NB4 (cell line): ENCODE measurements around the gene GNB1L.

ENCODE experiments used
- DNase-seq: peaks from one replicate; pipeline ENCODE4 v3.0.0; 2010; ENCODE audit warnings: low read depth
- H3K4me3 ChIP-seq: one replicate; pipeline ENCODE4 v1.5.1; 2011; ENCODE audit warnings: mild to moderate bottlenecking, low read depth, low read length, moderate library complexity
- CTCF ChIP-seq: IDR thresholded peaks from one replicate; pipeline ENCODE4 v1.5.1; 2012; ENCODE audit warnings: low read depth, low read length
- MAX ChIP-seq: IDR thresholded peaks from 2 replicates; pipeline ENCODE4 v1.6.1; 2011; ENCODE audit warnings: low read depth, low read length
- MYC ChIP-seq: IDR thresholded peaks from 2 replicates; pipeline ENCODE4 v1.6.1; 2011; ENCODE audit warnings: low read depth, low read length
- POLR2A ChIP-seq: IDR thresholded peaks from 2 replicates; pipeline ENCODE4 v1.6.1; 2011; ENCODE audit warnings: mild to moderate bottlenecking; ENCODE audit not compliant: insufficient read length; ENCODE audit errors: extremely low read depth

The GNB1L gene

GRCh38 chr22:19831016-19831415 lies 23.7 kb downstream of the GNB1L start:
- H3K4me3 ChIP-seq = no peak overlapping the region
- TF ChIP-seq CTCF = no peak
- TF ChIP-seq POLR2A = no peak
- no peak for TF ChIP-seq MAX
- no peak for TF ChIP-seq MYC
- DNase-seq = no peak

DNA sequence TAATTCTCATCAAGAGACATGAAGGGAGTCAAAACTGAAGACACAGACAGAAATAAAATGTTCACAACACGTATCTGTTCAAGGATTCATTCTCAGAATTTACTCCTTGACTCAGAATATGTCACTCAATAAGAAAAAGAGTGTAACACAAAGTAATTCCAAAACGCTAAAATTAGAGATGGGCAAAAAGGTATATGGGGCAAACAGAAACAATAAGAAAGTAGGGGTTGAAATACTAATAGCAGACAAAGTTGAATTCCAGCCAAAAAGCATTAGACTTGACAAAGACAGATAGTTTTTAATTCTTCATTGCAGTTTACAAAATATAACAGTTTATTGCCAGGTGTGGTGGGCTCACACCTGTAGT lies 26.7 kb downstream of the GNB1L start:
- H3K4me3 ChIP-seq = no peak overlapping the region
- no peak for DNase-seq
- TF ChIP-seq MAX (no peak), MYC (no peak), CTCF (no peak), POLR2A (no peak)

DNA sequence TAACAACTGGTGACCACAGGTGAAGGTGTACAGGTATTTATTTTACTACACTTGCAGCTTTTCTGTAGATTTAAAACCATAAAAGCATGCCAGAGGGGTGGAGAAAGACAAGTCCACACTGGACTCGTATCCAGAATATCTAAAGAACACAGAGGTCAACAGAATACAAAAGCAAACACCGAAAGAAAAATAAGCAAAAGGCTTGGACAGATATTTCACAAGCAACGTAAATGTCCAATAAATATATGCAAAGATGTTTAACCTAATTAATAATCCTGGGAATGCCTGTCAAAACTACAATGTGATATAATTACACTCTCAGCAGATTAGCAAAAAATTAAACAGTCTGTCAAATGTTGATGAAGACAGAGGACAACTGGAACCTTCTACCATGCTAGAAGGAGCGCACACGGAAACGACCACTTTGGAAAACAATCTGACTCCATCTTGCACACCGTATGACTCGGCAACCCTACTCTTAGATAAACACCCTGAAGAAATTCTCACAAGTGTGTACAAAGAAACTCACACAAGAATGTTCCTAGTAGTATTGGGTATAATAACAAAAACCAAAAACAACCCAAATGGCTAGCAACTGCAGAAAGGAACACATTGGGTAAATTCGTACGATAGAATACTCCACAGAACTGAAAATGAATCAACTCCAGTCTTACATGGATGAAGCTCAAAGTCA lies 27.2 kb downstream of the GNB1L start:
- H3K4me3 ChIP-seq = no peak overlapping the region
- DNase-seq = no peak
- TF ChIP-seq POLR2A (no peak), MAX (no peak), MYC (no peak), CTCF (no peak)

GRCh38 chr22:19826619-19826950 lies 28.1 kb downstream of the GNB1L start:
- TF ChIP-seq POLR2A = no peak
- no peak for TF ChIP-seq MAX
- TF ChIP-seq CTCF = no peak
- no peak for TF ChIP-seq MYC
- DNase-seq = no peak
- H3K4me3 ChIP-seq = no peak overlapping the region

DNA sequence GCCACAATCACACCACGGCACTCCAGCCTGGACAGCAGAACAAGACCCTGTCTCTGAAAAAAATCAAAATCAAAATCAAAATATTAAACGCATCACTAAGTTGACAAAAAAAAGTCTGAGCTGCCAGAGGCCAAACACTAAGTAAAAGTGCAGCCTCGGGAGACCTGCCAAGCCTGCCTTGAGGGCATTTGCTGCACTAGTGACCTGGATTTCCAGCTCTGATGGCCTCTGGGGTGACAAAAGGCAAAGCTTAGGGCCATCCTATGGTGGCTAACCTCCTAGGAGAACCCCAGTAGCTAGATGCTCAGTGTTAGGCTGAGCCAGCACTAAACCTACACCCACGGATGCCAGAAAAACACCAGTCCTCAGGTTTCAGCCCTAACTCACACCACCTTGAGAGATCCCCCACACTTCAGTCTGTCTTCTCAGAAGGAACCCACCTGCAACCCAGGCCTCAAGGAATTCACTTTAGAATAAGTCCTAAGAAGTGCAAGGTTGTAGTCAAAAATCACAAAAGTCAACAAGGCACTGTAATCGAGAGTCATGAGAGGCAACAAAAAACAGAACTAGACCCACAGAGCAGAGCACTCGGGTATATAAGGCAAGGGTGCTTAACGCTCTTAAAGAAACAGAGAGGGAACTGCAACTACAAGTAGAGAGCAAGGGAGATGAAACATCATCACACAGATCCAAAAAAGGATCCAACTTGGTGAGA lies 28.6 kb downstream of the GNB1L start:
- no peak for DNase-seq
- H3K4me3 ChIP-seq = no peak overlapping the region
- no peak for TF ChIP-seq CTCF
- TF ChIP-seq POLR2A = no peak
- no peak for TF ChIP-seq MAX
- no peak for TF ChIP-seq MYC

DNA sequence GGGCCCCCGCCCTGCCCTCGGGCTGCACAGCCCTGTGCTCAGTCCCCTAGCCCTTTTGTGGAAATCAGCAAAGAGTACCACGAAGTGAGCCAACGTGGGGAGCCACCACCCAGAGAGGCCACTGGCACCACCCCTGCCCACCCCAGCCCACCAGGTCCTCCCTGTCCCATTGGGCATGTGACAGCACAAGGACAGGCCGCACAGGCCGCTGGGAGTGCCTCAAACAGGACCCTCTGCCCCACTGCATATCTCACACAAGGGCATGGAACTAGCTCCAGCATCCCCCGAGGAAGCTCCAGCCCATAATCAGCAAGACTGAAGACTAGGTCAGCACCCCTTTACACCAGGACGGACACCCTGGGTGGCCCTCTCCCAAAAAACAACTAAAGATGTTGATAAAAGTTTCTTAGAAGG lies 29.7 kb downstream of the GNB1L start:
- H3K4me3 ChIP-seq = no peak overlapping the region
- TF ChIP-seq CTCF (no peak), MYC (no peak), POLR2A (no peak), MAX (no peak)
- DNase-seq = no peak
